CD4-positive, alpha-beta T cell treated with Interleukin-4 for 4 hours (primary cell): Measurements from ENCODE around the gene DNAH11.
A peak's percentile ranks its signal among the peaks of the same experiment; 100 is the strongest.
"Not testable (repeated sequence)": the region's sequence is repeated elsewhere in the genome, so short reads cannot be mapped to it uniquely, and the experiment has no call there.

Experiments
- DNase-seq: peaks from one replicate; pipeline ENCODE4 v3.0.0-alpha.2; 2020

DNAH11 gene, protein sequence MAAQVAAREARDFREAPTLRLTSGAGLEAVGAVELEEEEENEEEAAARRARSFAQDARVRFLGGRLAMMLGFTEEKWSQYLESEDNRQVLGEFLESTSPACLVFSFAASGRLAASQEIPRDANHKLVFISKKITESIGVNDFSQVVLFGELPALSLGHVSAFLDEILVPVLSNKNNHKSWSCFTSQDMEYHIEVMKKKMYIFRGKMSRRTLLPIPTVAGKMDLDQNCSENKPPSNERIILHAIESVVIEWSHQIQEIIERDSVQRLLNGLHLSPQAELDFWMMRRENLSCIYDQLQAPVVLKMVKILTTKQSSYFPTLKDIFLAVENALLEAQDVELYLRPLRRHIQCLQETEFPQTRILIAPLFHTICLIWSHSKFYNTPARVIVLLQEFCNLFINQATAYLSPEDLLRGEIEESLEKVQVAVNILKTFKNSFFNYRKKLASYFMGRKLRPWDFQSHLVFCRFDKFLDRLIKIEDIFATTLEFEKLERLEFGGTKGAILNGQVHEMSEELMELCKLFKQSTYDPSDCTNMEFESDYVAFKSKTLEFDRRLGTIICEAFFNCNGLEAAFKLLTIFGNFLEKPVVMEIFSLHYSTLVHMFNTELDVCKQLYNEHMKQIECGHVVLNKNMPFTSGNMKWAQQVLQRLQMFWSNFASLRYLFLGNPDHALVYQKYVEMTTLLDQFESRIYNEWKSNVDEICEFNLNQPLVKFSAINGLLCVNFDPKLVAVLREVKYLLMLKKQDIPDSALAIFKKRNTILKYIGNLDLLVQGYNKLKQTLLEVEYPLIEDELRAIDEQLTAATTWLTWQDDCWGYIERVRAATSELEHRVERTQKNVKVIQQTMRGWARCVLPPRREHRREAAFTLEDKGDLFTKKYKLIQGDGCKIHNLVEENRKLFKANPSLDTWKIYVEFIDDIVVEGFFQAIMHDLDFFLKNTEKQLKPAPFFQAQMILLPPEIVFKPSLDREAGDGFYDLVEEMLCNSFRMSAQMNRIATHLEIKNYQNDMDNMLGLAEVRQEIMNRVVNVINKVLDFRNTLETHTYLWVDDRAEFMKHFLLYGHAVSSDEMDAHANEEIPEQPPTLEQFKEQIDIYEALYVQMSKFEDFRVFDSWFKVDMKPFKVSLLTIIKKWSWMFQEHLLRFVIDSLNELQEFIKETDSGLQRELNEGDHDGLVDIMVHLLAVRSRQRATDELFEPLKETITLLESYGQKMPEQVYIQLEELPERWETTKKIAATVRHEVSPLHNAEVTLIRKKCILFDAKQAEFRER (N-terminal part only)

DNA sequence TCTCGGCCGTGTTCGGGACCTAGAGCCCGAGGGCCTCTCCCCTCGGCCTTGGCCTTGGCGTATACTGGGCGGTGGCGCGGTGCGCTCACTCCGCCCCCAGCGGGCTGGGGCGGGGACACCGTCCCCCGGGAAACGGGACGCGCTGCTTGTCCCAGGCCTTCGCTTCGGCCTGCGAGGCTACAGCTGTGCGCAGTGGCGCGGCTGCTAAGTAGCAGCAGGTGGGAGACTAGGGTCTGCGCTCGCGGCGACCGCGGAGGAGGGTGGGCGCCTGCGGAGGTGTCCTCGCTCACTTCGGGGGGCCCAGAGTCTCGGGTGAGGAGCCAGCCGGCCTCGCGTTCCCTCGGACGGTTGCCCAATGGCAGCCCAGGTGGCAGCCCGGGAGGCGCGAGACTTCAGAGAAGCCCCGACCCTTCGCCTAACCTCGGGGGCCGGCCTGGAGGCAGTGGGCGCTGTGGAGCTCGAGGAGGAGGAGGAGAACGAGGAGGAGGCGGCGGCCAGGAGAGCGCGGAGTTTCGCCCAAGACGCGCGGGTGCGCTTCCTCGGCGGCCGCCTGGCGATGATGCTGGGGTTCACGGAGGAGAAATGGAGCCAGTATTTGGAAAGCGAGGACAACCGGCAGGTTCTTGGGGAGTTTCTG, at the start of gene DNAH11:
TSS of gene DNAH11 (plus strand) at position 149 of the 637 bp plus-strand sequence. CDS start at position 356, 207 bp downstream.
- no peak for DNase-seq

DNA sequence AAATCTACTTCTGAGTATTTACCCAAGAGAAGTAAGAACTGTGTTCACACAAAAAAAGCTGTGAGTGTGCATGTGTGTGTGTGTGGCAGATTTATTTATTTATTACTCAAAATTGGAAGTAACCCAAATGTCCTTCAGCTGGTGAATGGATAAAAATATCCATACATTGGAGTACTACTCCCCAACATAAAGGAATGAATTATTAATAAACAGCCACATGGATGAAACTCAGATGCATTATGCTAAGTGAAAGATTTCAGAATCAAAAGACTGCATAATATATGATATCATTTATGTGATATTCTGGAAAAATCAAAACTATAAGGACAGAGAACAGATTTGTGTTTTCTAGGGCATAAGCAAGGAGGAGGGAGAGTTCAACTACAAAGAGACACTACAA, 47.1 kb upstream of the DNAH11 start:
- DNase-seq: no peak

DNA sequence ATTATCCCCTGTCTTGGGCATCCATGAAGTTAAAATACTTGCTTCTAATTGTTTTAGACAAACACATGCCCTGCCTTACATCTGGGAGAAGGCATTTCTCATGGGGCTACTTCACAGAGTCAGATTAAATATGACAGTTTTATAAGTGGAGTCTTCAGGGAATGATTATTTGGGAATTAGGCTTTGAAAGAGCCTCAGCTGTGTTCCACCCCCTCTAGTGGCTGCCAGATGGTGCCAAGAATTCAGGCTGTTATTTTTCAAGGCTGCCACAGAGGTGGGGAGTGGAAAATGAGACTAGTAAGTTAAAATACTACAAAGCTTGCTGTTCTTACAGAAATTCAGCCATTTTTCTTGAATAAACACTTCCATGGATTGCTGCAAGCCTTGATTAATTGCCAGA, 45.8 kb upstream of the DNAH11 start:
- no peak for DNase-seq

- no peak for DNase-seq
Measured at GRCh38 chr7:21500117-21500832, 42.6 kb upstream of the DNAH11 start.

GRCh38 chr7:21504021-21504420, 38.8 kb upstream of the DNAH11 start:
- no peak for DNase-seq

DNA sequence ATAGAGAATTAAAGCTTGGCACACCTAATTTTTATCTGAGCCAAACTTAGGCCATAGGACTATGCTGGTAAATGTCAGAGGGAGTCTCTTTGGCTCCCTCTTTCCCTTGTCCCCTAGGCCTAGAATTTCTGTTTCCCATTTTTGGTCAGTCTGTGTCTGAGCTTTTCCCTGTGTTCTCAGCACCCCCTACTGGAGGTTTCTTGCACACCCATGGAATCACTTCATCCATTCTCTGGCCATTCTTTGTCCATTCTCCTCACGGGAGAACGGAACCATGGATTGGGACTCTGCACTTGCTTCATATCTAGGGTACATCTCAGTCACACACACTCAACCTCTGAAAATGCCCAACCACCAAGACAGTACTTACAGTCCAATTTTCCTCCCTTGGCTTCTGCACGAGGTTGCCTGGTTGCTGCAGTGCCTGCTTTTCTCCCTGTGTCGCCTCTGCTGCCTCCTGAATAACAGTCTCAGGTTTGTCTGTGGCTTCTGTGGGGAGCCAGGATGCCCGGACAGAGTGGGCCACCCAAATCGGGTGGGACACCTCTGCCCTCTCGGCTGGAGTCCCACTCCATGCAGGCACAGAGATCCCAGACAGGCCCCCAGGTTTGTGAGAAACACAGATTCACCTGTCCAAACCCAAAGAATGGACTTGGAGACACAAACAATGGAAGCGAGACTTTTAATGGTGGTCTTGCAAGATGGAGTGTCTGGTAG, 35.1 kb upstream of the DNAH11 start:
- DNase-seq: peak; percentile 33

DNA sequence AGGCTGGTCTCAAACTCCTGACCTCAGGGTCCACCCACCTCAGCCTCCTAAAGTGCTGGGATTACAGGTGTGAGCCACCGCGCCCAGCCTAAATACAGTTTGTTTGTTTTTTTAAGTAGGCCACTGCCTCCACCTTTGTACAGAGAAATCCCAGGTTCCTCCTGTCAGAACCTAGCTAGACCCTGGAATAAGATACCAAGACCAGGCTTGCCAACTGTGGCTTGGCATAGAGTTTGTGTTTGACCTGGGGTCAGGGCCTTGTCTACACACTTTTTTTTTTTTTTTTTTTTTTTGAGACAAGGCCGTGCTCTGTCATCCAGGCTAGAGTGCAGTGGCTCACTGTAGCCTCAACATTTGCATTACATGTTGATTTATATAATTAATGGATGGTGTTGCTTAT, 34.3 kb upstream of the DNAH11 start:
- no peak for DNase-seq

DNA sequence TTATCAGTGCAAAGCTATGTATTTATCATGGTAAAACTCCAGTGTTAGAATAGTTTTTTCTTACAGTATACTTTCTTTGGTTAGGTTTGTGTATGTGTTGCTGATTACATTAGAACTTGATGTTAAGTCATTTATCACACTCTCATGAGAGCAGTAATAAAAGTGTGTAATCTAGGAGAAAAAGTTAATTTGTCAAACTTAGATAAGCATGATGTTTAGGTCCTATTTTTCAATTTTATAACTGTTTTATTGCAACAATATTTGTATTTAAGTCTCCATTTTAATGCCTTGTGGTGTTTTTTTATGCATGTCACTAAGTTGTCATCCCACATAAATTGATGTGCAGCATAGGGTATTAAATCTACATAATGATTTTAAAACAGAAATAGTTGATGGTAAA, 28.8 kb upstream of the DNAH11 start:
- DNase-seq: no peak

DNA sequence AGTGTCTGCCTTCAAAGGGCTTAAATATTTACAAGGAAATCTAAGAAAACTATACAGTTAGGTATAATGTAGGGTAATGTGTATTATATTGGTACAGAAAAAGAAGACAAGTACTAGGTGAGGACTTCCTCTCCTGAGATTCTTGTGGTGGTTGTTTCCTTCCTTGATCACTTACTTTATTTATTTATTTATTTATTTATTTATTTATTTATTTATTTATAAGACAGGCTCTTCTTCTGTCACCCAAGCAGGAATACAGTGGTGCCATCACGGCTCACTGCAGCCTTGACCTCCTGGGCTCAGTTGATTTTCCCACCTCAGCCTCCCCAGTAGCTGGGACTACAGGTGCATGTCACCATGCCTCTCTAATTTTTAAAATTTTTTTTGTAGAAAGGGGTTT, 18.2 kb upstream of the DNAH11 start:
- no peak for DNase-seq

- peak; percentile 34 for DNase-seq
Measured at GRCh38 chr7:21526007-21526406, 16.8 kb upstream of the DNAH11 start.

- DNase-seq: no peak
Measured at GRCh38 chr7:21526448-21526847, 16.4 kb upstream of the DNAH11 start.

GRCh38 chr7:21532485-21532884, 10.4 kb upstream of the DNAH11 start:
- not testable (repeated sequence) for DNase-seq

- DNase-seq: not testable (repeated sequence)
Measured at GRCh38 chr7:21533646-21534045, 9.2 kb upstream of the DNAH11 start.

GRCh38 chr7:21536445-21537118, 6.3 kb upstream of the DNAH11 start:
- DNase-seq: not testable (repeated sequence)

GRCh38 chr7:21538936-21539495, 3.8 kb upstream of the DNAH11 start:
- no peak for DNase-seq

- no peak for DNase-seq
Measured at GRCh38 chr7:21543528-21544302, 876 bp downstream of the DNAH11 start.

DNA sequence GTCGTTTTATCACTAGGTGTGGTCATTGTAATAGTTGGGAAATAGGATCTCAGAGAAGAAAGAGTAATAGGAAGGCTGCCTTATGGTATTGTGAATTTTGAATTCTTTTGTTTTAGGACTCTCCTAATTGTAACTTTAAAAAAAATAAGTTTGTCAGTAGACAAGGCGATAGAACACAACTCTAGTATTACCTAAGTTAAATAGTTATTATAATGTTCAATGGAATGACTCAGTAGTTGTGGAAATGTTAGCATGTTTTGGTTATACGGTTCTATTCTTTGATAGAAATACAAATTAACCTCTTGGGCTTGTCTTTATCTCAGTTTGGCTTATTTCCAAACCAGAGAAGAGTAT, 1.4 kb downstream of the DNAH11 start:
- DNase-seq: no peak

DNA sequence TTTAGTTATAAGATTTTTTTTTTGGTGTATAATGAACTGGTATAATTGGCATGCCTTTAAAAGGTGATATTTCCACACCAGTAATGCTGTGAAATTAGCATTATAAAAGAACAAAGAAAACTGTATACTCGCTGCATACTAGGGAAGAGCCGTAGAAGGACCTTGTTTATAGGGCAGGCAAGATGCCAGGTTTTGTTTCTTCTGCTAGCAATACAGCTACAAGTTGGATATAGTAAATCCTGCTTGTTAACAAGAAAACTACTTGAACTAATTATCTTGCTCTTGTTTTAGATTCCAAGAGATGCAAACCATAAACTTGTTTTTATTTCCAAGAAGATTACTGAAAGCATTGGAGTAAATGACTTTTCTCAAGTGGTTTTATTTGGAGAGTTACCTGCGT, 1.9 kb downstream of the DNAH11 start:
- no peak for DNase-seq

GRCh38 chr7:21547501-21547900, 4.7 kb downstream of the DNAH11 start:
- DNase-seq: no peak

DNA sequence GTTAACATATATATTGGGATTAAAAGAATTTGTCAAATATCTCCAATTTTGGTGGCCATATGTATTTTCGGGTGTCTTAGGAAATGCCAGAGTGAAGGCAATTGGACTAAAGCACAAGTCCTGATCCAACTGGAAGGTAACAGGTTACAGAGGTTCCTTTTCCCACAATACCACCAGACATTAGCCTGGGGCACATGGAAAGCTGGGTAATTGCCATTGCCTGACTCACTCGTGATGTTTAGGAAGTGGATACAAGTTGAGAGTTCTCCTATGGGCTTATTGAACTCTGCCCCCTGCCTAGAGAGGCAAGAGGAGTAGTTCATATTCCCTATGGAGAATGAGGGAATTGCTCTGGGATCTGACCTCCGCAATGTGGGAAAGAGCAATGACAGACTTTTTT, 5.7 kb downstream of the DNAH11 start:
- DNase-seq: no peak
